ENCODE results near the gene SMARCD1.
"Not testable (repeated sequence)": the region's sequence is repeated elsewhere in the genome, so short reads cannot be mapped to it uniquely, and the experiment has no call there.

SMARCD1 gene

DNA sequence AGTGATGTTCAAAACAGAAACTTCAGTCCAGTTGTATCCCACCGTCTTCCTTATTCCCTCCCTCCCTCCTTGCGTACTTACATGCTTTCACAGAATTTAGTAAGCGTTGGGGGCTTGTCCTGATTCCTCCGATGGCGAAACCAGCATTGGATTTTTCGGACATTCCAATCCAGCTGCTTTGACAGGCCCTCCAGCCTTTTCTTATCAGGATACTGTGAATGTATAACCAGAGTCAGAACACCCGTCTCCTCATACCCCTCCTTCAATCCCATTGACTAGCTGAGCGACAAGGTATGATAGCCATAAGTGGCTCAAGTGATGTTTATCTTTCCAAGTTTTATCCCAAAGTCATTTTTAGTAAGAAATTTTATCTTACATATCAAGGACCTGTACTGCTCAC, 57.9 kb downstream of the SMARCD1 start:
- no peak for DNase-seq (ENCODE audit: low spot score)

DNA sequence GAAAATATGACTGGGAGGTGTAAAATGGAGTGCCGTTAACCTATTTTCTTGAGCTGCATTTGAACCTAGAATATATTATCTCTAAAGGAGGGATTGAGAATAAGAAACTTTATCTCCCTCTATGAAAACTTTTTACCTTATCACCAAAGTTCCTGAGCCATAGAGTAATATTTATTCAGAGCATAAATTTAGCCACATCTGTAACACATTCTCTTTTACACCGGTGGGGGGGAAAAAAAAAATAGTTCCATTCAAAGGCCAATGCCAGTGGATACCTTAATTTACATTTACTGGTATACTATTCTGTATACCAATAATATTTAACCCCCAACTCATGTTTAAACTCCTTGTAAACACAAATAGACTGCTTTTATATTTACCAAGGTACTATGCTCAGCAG, 60.3 kb downstream of the SMARCD1 start:
- no peak for DNase-seq (ENCODE audit: low spot score)

DNA sequence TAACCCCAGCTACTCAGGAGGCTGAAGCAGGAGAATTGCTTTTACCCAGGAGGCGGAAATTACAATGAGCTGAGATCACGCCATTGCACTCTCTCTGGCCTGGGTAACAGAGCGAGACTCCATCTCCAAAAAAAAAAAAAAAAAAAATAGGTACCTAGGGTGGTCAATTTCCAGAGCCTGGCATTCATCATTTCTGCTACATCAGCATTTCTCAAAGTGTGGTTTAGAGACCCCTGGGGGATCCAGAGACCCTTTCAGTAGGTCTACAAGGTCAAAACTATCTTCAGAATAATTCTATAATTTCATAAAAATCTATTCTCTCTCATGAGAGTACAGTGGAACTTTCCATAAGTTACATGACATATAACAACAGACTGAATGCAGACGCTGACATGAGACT, 62.1 kb downstream of the SMARCD1 start:
- DNase-seq (ENCODE audit: low spot score), result no peak

DNA sequence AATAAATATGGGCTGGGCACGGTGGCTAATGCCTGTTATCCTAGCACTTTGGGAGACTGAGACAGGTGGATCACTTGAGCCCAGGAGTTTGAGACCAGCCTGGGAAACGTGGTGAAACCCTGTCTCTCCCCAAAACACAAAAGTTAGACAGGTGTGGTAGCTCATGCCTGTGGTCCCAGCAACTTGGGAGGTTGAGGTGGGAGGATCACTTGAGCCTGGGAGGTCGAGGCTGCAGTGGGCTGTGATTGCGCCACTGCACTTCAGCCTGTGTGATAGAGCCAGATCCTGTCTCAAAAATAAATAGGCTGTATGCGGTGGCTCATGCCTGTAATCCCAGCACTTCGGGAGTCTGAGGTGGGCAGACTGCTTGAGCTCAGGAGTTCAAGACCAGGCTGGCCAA, 62.9 kb downstream of the SMARCD1 start:
- DNase-seq (ENCODE audit: low spot score), result not testable (repeated sequence)

DNA sequence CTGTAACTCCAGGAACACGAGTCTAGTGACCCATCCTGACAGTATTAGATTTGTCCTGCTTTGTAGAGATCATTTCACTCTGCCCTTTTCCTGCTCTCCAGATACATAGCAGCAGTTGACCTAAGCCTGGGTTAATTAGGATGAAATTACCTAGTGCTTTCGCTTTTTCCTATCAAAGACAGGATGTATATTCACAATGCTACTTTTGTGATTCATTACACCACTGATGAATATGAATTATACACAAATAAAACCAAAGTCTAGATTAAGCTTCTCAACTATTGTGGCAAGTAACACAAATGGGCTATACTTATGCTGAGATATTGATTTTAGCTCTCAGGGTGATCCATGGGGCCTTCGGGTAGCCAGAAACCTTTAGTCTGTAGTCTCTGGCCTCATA, 64.2 kb downstream of the SMARCD1 start:
- DNase-seq (ENCODE audit: low spot score), result no peak
